GM23338 (cell line): ENCODE measurements around the gene MRPL27. TPM values are rescaled to one million over a fixed set of nuclear protein-coding genes. Genes with fewer than 3 reads are reported as not detected.

Source experiments
- ATAC-seq: fragments of 200-7000 bp; cut with Tn5 transposase; 3 replicates; pipeline ENCODE4 v1.9.1; 2020
- DNase-seq: peaks from one replicate; pipeline ENCODE4 v3.0.0-alpha.2; 2015; ENCODE audit warnings: low spot score
- H2AFZ ChIP-seq: fragments of 200-600 bp; sonication (generic); 2 replicates; pipeline ENCODE4 v1.8.0; 2016; ENCODE audit warnings: antibody characterized with exemption, mild to moderate bottlenecking, moderate library complexity
- H3F3A ChIP-seq: fragments of 200-600 bp; sonication (generic); replicated peaks from 2 replicates; pipeline ENCODE4 v1.8.0; 2017; ENCODE audit warnings: antibody characterized with exemption, mixed run types, low read depth
- H3K27ac ChIP-seq: fragments of 200-600 bp; sonication (generic); 2 replicates; pipeline ENCODE4 v1.6.1; 2016; ENCODE audit warnings: low read depth
- H3K27me3 ChIP-seq: fragments of 200-600 bp; sonication (generic); 2 replicates; pipeline ENCODE4 v1.8.0; 2016; ENCODE audit warnings: mild to moderate bottlenecking, mixed run types, moderate library complexity; ENCODE audit not compliant: insufficient read depth
- H3K36me3 ChIP-seq: fragments of 200-600 bp; sonication (generic); 2 replicates; pipeline ENCODE4 v1.8.0; 2016; ENCODE audit warnings: mild to moderate bottlenecking; ENCODE audit not compliant: insufficient read depth
- H3K4me1 ChIP-seq: fragments of 200-600 bp; sonication (generic); 2 replicates; pipeline ENCODE4 v1.8.0; 2016; ENCODE audit warnings: mild to moderate bottlenecking, moderate library complexity; ENCODE audit not compliant: insufficient read depth
- H3K4me2 ChIP-seq: fragments of 200-600 bp; sonication (generic); 2 replicates; pipeline ENCODE4 v1.7.1; 2017; ENCODE audit warnings: mixed run types
- H3K4me3 ChIP-seq: fragments of 200-600 bp; sonication (generic); 2 replicates; pipeline ENCODE4 v1.6.1; 2016; ENCODE audit warnings: mixed run types
- H3K79me2 ChIP-seq: fragments of 200-600 bp; sonication (generic); replicated peaks from 2 replicates; pipeline ENCODE4 v1.8.0; 2017; ENCODE audit warnings: mild to moderate bottlenecking; ENCODE audit not compliant: insufficient read depth
- H3K9me2 ChIP-seq: fragments of 200-600 bp; sonication (generic); 2 replicates; pipeline ENCODE4 v1.8.0; 2017; ENCODE audit not compliant: insufficient read depth
- H4K20me1 ChIP-seq: fragments of 200-600 bp; sonication (generic); replicated peaks from 2 replicates; pipeline ENCODE4 v1.8.0; 2017; ENCODE audit warnings: mild to moderate bottlenecking; ENCODE audit not compliant: insufficient read depth
- H3K27ac Mint-ChIP-seq: 2 replicates; pipeline ENCODE4 v1.8.0; 2020; ENCODE audit warnings: inconsistent platforms, mild to moderate bottlenecking, moderate library complexity, mixed read lengths
- H3K27me3 Mint-ChIP-seq: 3 replicates; pipeline ENCODE4 v1.8.0; 2022; ENCODE audit warnings: low read depth, mild to moderate bottlenecking, moderate library complexity, mixed read lengths, inconsistent platforms; ENCODE audit not compliant: insufficient read depth, poor library complexity
- H3K36me3 Mint-ChIP-seq: 3 replicates; pipeline ENCODE4 v1.8.0; 2021; ENCODE audit warnings: low read depth, mild to moderate bottlenecking, inconsistent platforms, moderate library complexity, mixed read lengths
- H3K4me1 Mint-ChIP-seq: 3 replicates; pipeline ENCODE4 v1.8.0; 2020; ENCODE audit warnings: mild to moderate bottlenecking, inconsistent platforms, mixed read lengths
- H3K4me3 Mint-ChIP-seq: 3 replicates; pipeline ENCODE4 v1.8.0; 2021; ENCODE audit warnings: moderate library complexity, mild to moderate bottlenecking, inconsistent platforms, mixed read lengths
- H3K9me3 Mint-ChIP-seq: 3 replicates; pipeline ENCODE4 v1.8.0; 2020; ENCODE audit warnings: moderate library complexity, mild to moderate bottlenecking, inconsistent platforms, mixed read lengths
- CREB1 ChIP-seq: fragments of 250-450 bp; sonication (Bioruptor Pico); IDR thresholded peaks from 2 replicates; pipeline ENCODE4 v1.5.0; 2020; ENCODE audit warnings: low read depth, mild to moderate bottlenecking, moderate library complexity
- ETS1 ChIP-seq: IDR thresholded peaks from 2 replicates; pipeline ENCODE4 v1.6.1; 2016; ENCODE audit warnings: antibody characterized with exemption
- EZH2phosphoT487 ChIP-seq: fragments of 200-600 bp; sonication (generic); IDR thresholded peaks from one replicate; pipeline ENCODE4 v1.8.1; 2018; ENCODE audit warnings: antibody characterized with exemption; ENCODE audit not compliant: unreplicated experiment
- NANOG ChIP-seq: IDR thresholded peaks from 2 replicates; pipeline ENCODE4 v1.6.1; 2016; ENCODE audit warnings: antibody characterized with exemption, borderline replicate concordance
- ZNF114 ChIP-seq: fragments of 250-450 bp; sonication (Bioruptor Pico); IDR thresholded peaks from 2 replicates; pipeline ENCODE4 v1.5.0; 2020; ENCODE audit warnings: mild to moderate bottlenecking, moderate library complexity
- polyA plus RNA-seq: library from polyadenylated mRNA; unstranded; fragments of >200 nt; fragmentation: Nextera tagmentation; extraction: Ambion mirVana; gene quantifications from 2 replicates; pipeline ENCODE4 v1.2.1, GENCODE V29; 2016
- total RNA-seq: library from RNA; depleted of rRNA; stranded (reverse); fragments of >200 nt; shearing (Covaris generic); gene quantifications from 2 replicates; pipeline ENCODE4 v1.2.3, GENCODE V29; 2014
- TF ChIP-seq, protein P1 (sequence below): fragments of 250-450 bp; sonication (Bioruptor Pico); IDR thresholded peaks from 2 replicates; pipeline ENCODE4 v1.5.0; 2020; ENCODE audit warnings: mild to moderate bottlenecking, moderate library complexity
- TF ChIP-seq, protein P2 (sequence below), 2 experiments: fragments of 200-600 bp in 1 of 2; sonication (generic) in 1 of 2; conservative IDR thresholded peaks; 2 replicates each; pipeline versions ENCODE4 v1.5.1 to v1.6.1; 2016 to 2017; ENCODE audit warnings: antibody characterized with exemption in 2 of 2, low read depth in 2 of 2, mild to moderate bottlenecking in 2 of 2, moderate library complexity in 1 of 2

The MRPL27 gene
- total and polyA plus RNA-seq, 2 experiments from 2014 or later: 74.3 to 227 TPM

GRCh38 chr17:50412188-50412732, 39.3 kb upstream of the MRPL27 start (continued):
- TF ChIP-seq, protein P1, sequence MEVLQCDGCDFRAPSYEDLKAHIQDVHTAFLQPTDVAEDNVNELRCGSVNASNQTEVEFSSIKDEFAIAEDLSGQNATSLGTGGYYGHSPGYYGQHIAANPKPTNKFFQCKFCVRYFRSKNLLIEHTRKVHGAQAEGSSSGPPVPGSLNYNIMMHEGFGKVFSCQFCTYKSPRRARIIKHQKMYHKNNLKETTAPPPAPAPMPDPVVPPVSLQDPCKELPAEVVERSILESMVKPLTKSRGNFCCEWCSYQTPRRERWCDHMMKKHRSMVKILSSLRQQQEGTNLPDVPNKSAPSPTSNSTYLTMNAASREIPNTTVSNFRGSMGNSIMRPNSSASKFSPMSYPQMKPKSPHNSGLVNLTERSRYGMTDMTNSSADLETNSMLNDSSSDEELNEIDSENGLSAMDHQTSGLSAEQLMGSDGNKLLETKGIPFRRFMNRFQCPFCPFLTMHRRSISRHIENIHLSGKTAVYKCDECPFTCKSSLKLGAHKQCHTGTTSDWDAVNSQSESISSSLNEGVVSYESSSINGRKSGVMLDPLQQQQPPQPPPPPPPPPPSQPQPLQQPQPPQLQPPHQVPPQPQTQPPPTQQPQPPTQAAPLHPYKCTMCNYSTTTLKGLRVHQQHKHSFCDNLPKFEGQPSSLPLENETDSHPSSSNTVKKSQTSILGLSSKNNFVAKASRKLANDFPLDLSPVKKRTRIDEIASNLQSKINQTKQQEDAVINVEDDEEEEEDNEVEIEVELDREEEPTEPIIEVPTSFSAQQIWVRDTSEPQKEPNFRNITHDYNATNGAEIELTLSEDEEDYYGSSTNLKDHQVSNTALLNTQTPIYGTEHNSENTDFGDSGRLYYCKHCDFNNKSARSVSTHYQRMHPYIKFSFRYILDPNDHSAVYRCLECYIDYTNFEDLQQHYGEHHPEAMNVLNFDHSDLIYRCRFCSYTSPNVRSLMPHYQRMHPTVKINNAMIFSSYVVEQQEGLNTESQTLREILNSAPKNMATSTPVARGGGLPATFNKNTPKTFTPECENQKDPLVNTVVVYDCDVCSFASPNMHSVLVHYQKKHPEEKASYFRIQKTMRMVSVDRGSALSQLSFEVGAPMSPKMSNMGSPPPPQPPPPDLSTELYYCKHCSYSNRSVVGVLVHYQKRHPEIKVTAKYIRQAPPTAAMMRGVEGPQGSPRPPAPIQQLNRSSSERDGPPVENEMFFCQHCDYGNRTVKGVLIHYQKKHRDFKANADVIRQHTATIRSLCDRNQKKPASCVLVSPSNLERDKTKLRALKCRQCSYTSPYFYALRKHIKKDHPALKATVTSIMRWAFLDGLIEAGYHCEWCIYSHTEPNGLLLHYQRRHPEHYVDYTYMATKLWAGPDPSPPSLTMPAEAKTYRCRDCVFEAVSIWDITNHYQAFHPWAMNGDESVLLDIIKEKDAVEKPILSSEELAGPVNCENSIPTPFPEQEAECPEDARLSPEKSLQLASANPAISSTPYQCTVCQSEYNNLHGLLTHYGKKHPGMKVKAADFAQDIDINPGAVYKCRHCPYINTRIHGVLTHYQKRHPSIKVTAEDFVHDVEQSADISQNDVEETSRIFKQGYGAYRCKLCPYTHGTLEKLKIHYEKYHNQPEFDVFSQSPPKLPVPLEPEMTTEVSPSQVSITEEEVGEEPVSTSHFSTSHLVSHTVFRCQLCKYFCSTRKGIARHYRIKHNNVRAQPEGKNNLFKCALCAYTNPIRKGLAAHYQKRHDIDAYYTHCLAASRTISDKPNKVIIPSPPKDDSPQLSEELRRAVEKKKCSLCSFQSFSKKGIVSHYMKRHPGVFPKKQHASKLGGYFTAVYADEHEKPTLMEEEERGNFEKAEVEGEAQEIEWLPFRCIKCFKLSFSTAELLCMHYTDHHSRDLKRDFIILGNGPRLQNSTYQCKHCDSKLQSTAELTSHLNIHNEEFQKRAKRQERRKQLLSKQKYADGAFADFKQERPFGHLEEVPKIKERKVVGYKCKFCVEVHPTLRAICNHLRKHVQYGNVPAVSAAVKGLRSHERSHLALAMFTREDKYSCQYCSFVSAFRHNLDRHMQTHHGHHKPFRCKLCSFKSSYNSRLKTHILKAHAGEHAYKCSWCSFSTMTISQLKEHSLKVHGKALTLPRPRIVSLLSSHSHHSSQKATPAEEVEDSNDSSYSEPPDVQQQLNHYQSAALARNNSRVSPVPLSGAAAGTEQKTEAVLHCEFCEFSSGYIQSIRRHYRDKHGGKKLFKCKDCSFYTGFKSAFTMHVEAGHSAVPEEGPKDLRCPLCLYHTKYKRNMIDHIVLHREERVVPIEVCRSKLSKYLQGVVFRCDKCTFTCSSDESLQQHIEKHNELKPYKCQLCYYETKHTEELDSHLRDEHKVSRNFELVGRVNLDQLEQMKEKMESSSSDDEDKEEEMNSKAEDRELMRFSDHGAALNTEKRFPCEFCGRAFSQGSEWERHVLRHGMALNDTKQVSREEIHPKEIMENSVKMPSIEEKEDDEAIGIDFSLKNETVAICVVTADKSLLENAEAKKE (CRISPR knock-in tag): no peak

DNA sequence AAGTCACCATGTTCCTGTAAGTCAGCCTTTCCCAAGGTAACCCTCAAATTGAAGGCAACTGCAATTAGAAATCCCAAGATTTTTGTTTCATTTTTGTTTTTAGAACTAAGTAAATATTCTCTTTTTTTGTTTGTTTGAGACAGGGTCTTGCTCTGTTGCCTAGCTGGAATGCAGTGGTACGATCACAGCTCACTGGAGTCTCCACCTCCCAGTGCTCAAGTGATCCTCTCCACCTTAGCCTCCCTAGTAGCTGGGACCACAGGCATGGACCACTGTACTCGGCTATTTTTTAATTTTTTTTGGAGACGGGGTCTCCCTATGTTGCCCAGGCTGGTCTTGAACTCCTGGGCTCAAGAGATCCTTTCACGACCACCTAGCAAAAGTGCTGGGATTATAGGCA, 34.9 kb upstream of the MRPL27 start:
- Histone ChIP-seq H3K4me1 (peaks cover 5% of the 10 kb centered on the region; the same call in 1 of the 2 replicates), H3F3A (no peaks in the 10 kb centered on the region), H3K79me2 (no peaks in the 10 kb centered on the region), H4K20me1 (no peaks in the 10 kb centered on the region), H3K36me3 (no peaks in the 10 kb centered on the region), H3K4me2 (no peak overlapping the region), H2AFZ (no peak overlapping the region), H3K4me3 (no peak overlapping the region), H3K27ac (no peak overlapping the region), H3K27me3 (no peaks in the 10 kb centered on the region), H3K9me2 (no peaks in the 10 kb centered on the region)
- Mint-ChIP-seq H3K9me3 (no peaks in the 10 kb centered on the region), H3K27me3 (peaks cover 3% of the 10 kb centered on the region), H3K27ac (no peak overlapping the region), H3K36me3 (no peaks in the 10 kb centered on the region), H3K4me1 (peaks cover 6% of the 10 kb centered on the region; the same call in 2 of the 3 replicates), H3K4me3 (no peak overlapping the region)
- no peak for ATAC-seq
- no peak for DNase-seq
- TF ChIP-seq NANOG: no peak
- TF ChIP-seq ETS1: no peak
- TF ChIP-seq CREB1 (CRISPR knock-in tag): no peak
- TF ChIP-seq, protein P2, sequence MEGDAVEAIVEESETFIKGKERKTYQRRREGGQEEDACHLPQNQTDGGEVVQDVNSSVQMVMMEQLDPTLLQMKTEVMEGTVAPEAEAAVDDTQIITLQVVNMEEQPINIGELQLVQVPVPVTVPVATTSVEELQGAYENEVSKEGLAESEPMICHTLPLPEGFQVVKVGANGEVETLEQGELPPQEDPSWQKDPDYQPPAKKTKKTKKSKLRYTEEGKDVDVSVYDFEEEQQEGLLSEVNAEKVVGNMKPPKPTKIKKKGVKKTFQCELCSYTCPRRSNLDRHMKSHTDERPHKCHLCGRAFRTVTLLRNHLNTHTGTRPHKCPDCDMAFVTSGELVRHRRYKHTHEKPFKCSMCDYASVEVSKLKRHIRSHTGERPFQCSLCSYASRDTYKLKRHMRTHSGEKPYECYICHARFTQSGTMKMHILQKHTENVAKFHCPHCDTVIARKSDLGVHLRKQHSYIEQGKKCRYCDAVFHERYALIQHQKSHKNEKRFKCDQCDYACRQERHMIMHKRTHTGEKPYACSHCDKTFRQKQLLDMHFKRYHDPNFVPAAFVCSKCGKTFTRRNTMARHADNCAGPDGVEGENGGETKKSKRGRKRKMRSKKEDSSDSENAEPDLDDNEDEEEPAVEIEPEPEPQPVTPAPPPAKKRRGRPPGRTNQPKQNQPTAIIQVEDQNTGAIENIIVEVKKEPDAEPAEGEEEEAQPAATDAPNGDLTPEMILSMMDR (conservative IDR thresholded peaks at IDR 0.05; ENCODE audit: low read depth in 2 of 2): no peak
- no peak for TF ChIP-seq ZNF114 (CRISPR knock-in tag)
- no peak for TF ChIP-seq EZH2phosphoT487
